Aorta (tissue), 5 donors: ENCODE measurements around the gene EPS8L2. TPM values are rescaled to one million over a fixed set of nuclear protein-coding genes. Genes with fewer than 3 reads are reported as not detected.

Experiments
- ATAC-seq: fragments of 200-7000 bp; cut with Tn5 transposase; one replicate; pipeline ENCODE4 v1.9.1; 2022; ENCODE audit warnings: moderate library complexity; ENCODE audit not compliant: low FRiP score
- DNase-seq, 2 donors: peaks; one replicate each; pipeline ENCODE4 v3.0.0-alpha.2; 2020
- H3K27ac ChIP-seq, 2 donors: one replicate each; pipeline ENCODE4 v1.5.1; 2013; ENCODE audit warnings: low read length in 2 of 2, mild to moderate bottlenecking in 2 of 2, moderate library complexity in 2 of 2, control low read depth in 1 of 2, inconsistent platforms in 1 of 2, low read depth in 1 of 2
- H3K27me3 ChIP-seq, 2 donors: one replicate each; pipeline ENCODE4 v1.6.1; 2013; ENCODE audit warnings: control low read depth in 1 of 2, low read length in 1 of 2, mild to moderate bottlenecking in 1 of 2, moderate library complexity in 1 of 2; ENCODE audit not compliant: insufficient read depth in 2 of 2, control insufficient read depth in 1 of 2
- H3K36me3 ChIP-seq, 2 donors: one replicate each; pipeline ENCODE4 v1.6.1; 2013; ENCODE audit warnings: control low read depth in 1 of 2, low read length in 1 of 2, mild to moderate bottlenecking in 1 of 2; ENCODE audit not compliant: insufficient read depth in 2 of 2, control insufficient read depth in 1 of 2
- H3K4me1 ChIP-seq, 2 donors: one replicate each; pipeline ENCODE4 v1.6.1; 2013; ENCODE audit warnings: low read length in 2 of 2, control low read depth in 1 of 2, mild to moderate bottlenecking in 1 of 2, moderate library complexity in 1 of 2; ENCODE audit not compliant: insufficient read depth in 2 of 2, control insufficient read depth in 1 of 2
- H3K4me3 ChIP-seq, 2 donors: one replicate each; pipeline ENCODE4 v1.5.1; 2013; ENCODE audit warnings: low read length in 2 of 2, control low read depth in 1 of 2, mild to moderate bottlenecking in 1 of 2
- H3K9me3 ChIP-seq: one replicate; pipeline ENCODE4 v1.6.1; 2013; ENCODE audit warnings: mild to moderate bottlenecking, low read length; ENCODE audit not compliant: control insufficient read depth
- WGBS, 2 donors: extraction: QIAGEN DNeasy Blood & Tissue Kit; methylation state at CpG; one replicate each; pipeline ENCODE4 v1.1.7; 2013; 5-methylcytosine and 5-hydroxymethylcytosine counted together
- intact Hi-C, 2 donors: fragments of 100-400 bp; cut with DNase I; formaldehyde crosslinking; loops; one replicate each; pipeline versions ENCODE4 v1.14.2 to v1.15.0; 2022
- long read RNA-seq, 2 donors: library from polyadenylated mRNA; unstranded; transcript quantifications; one replicate each; pipeline ENCODE4 v2.0.0, GENCODE V29; 2020 to 2021
- polyA plus RNA-seq, 2 donors: library from polyadenylated mRNA; stranded (reverse); fragments of 200-250 nt; gene quantifications; one replicate each; pipeline ENCODE4 v1.2.3, GENCODE V29; 2013
- total RNA-seq, 2 donors: library from RNA; stranded (reverse); fragmentation: NEBNext Ultra II Directional; extraction: Animal tissue kit (Norgen Biotek cat#: 25700); gene quantifications; one replicate each; pipeline ENCODE4 v1.2.1, GENCODE V29; 2021
- donor health status: healthy with polysubstance abuse.
- donor health status: Bipolar disorder and iron deficiency.
- donor health status: DM: no; HTN: no; CAD: no.
- donor health status: DM: no; HTN: no; CAD: no.
- donor health status: DM: yes; HTN: yes; CAD: no.

The EPS8L2 gene
- total RNA-seq (10 to 100 TPM; 41.0 to 45.1 TPM), polyA plus RNA-seq (100 to 1,000 TPM in 1 of 2 donors, 10 to 100 TPM in 1; 64.6 to 102 TPM)
- long read RNA-seq, donor 1, transcript EPS8L2-201 (21 exons, 3,148 nt) = major isoform, 11 of 61 reads
- long read RNA-seq, donor 1, transcript EPS8L2-218 (21 exons, 2,469 nt) = minor isoform, 5 of 61 reads
- long read RNA-seq, donor 1, partial matches to known transcripts = 28 of 61 reads
- long read RNA-seq, donor 1, other reads (novel, unspliced or antisense) = 9 of 61 reads
- long read RNA-seq, donor 2, transcript EPS8L2-201 (21 exons, 3,148 nt) = major isoform, 5 of 40 reads
- long read RNA-seq, donor 2, partial matches to known transcripts = 14 of 40 reads
- long read RNA-seq, donor 2, other reads (novel, unspliced or antisense) = 19 of 40 reads

DNA sequence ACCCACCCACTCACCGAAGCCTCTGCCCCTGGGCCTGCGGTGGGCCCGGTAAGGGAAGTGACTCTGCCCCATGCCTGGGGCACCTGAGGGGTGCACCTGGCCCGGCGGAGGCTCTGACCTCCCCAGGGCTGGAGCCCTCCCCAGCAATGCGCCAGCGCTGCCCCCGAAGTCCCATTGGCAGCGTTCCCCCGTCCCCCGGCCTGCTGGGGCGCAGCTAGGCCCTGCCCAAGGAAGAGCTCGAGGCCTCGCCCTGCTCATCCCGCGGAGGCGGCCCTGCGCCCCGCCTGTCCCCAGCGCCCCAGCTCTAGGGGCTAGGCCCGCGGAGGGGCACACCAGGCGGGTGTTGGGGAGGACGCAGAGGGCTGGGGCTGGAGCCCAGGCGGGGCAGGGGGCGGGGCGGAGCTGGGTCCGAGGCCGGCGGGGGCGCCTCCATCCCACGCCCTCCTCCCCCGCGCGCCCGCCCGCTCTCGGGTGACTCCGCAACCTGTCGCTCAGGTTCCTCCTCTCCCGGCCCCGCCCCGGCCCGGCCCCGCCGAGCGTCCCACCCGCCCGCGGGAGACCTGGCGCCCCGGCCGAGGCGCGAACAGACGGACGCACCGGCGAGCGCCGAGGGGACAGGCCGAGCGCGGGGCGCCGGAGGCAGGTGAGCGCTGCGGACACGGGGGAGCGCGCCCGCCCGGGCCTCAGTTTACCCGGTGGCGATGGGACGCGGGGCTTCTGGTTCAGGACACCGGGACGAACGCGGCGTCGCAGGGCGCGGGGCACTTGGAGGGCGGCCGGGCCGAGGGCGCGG lies at the start of gene EPS8L2:
EPS8L2 (plus strand) TSS at position 586 of the 793 bp plus-strand sequence. CDS start 3,177 bp downstream, outside the sequence.
- 12 to 13% methylated on average over 51 to 90 of the region's 90 CpGs for WGBS, 2 donors
- intact Hi-C loops = no loop called here
- Histone ChIP-seq H3K9me3 (no peaks in the 10 kb centered on the region), H3K27ac (peak within 1 kb of the TSS; percentile 58 to 71), H3K27me3 (no peaks in the 10 kb centered on the region), H3K4me3 (peak within 1 kb of the TSS; percentile 44 to 49), H3K36me3 (no peaks in the 10 kb centered on the region), H3K4me1 (no peaks in the 10 kb centered on the region)
- no peak for ATAC-seq
- DNase-seq = peak; percentile 61 to 80

DNA sequence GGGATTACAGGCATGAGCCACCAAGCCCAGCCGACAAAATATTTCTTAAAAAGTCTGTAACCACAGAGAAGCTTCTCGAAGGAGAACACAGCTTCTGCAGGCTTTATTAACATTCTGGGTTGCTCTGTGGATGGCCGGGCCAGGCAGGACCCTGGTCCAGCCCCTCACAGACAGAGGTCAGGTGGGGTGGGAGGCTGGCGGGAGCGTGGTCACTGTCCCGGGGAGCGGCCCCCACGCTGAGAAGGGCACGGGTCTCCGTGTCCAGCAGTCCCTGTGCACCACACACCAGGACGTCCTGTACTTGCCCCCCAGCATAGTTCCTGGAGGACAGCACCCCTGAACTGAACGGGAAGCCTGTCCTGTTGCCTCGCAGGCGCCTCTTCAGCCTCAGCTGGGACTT lies 49.6 kb upstream of the EPS8L2 start:
- no peak overlapping the region for H3K27ac ChIP-seq
- intact Hi-C loops = no loop called here
- no peaks in the 10 kb centered on the region for H3K4me1 ChIP-seq
- no peak for DNase-seq
- no peaks in the 10 kb centered on the region for H3K9me3 ChIP-seq
- WGBS, 2 donors = 89 to 90% methylated on average over 14 of the region's 14 CpGs
- H3K4me3 ChIP-seq = no peak overlapping the region
- H3K36me3 ChIP-seq = peaks cover 0 to 5% of the 10 kb centered on the region in 2 donors
- ATAC-seq = no peak
- H3K27me3 ChIP-seq = no peaks in the 10 kb centered on the region

DNA sequence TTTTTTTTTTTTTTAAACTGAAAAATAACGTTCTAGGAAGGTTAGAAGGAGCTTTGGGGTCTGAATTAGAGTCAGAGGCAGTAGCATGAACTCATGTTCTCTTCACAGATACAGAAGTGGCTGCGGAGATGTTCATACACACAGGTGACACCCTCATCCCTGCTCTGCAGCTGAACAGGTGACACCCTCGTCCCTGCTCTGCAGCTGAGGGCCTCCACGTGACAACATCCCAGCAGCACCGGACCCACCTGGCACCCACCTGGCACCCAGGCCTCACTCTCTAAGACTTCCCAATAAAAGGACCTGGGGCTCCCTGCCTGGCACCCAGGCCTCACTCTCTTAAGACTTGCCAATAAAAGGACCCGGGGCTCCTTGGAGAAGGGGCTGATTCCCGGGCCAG lies 49.2 kb upstream of the EPS8L2 start:
- H3K36me3 ChIP-seq = peaks cover 0 to 5% of the 10 kb centered on the region in 2 donors

DNA sequence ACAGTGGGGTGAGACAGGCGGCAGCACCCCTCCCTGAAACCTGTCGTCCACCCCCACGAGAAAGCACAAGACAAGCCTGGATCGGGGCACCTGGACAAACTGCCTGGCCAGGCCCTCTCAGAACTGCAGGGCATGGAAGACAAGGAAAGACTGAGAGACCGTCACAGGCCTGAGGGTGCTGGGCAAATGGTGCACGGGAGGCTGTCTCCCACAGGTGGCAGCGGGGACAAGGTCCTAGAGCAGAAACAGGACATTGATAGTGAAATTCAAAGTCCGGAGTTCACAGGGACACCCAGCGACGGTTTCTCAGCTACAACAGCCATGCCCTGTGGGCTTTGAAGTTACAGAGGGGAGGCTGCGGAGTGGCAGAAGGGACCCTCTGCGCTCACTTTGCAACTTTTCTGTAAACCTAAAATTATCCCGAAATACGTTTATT lies 48.3 kb upstream of the EPS8L2 start:
- Histone ChIP-seq H3K9me3 (no peaks in the 10 kb centered on the region), H3K27me3 (no peaks in the 10 kb centered on the region), H3K27ac (no peak overlapping the region), H3K4me3 (no peak overlapping the region), H3K4me1 (no peaks in the 10 kb centered on the region), H3K36me3 (peaks cover 0 to 5% of the 10 kb centered on the region in 2 donors)
- WGBS, 2 donors = 89% methylated on average over 14 of the region's 14 CpGs
- intact Hi-C loops = no loop called here
- DNase-seq = no peak
- ATAC-seq = no peak

More for the DNA sequence above, 49.2 kb upstream of the EPS8L2 start:
- H3K4me3 ChIP-seq = no peak overlapping the region
- intact Hi-C loops = no loop called here
- WGBS, 2 donors = 80 to 82% methylated on average over 7 of the region's 7 CpGs
- no peaks in the 10 kb centered on the region for H3K9me3 ChIP-seq
- DNase-seq (no peak), ATAC-seq (no peak)
- H3K4me1 ChIP-seq = no peaks in the 10 kb centered on the region
- H3K27me3 ChIP-seq = no peaks in the 10 kb centered on the region
- H3K27ac ChIP-seq = no peak overlapping the region

DNA sequence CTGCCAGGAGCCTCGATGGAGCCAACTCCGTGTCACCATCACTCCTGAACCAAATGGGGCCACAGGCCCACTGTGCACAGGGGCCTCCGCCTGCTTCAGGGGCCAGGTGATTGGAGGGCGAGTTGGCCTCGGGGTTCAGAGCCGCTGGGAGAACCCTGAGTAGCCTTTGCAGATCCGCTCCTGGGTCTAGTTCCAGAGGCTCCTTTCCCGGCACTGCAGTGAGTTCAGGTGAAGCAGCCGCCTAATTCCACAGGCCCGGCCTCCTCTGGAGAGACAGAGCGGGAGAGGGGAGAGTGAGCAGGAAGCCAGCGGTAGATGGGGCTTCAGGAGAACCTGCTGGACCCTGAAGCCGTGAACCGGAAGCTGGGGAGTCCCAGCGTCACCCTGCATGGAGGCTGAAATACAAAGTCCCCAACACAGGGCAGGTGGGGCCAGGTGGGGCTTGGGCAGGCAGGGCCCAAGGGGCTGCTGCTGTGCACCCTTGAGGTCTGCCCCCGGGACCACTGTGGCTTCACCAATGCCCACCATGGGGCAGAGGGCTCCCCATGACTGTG lies 46.4 kb upstream of the EPS8L2 start:
- DNase-seq (peak in 1 of 2 donors; percentile 30), ATAC-seq (no peak)
- Histone ChIP-seq H3K27me3 (no peaks in the 10 kb centered on the region), H3K36me3 (peaks cover 0 to 5% of the 10 kb centered on the region in 2 donors), H3K9me3 (no peaks in the 10 kb centered on the region), H3K4me3 (no peak overlapping the region), H3K4me1 (no peaks in the 10 kb centered on the region), H3K27ac (no peak overlapping the region)
- 91 to 92% methylated on average over 16 of the region's 16 CpGs for WGBS, 2 donors
- intact Hi-C loops = loop anchor here in 1 of 2 donors (5.0 kb wide), 1 partner anchor 103 kb away; no protein-coding TSS in a partner anchor

DNA sequence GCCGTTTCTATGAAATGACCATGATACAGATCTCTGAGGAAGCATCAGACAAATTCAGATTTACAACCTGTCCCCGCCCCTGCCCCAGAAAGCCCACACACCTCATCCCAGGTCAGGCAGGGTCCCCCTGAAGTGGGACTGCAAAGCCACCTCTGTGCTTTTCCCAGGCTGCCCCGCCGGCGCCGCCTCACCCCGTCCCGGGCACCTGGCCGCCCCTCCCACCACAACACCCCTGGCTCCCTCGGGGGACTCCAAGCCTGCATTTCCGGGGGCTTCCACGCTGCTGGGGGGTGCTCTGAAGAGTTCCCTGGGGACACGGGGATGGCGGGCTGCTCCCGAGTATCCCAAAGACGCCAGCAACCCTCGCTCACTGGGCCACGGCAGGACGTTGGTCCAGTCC lies 45.8 kb upstream of the EPS8L2 start:
- peak in 1 of 2 donors; percentile 32 for DNase-seq
- no peaks in the 10 kb centered on the region for H3K4me1 ChIP-seq
- H3K9me3 ChIP-seq = no peaks in the 10 kb centered on the region
- no peak for ATAC-seq
- intact Hi-C loops = loop anchor here in 1 of 2 donors (5.0 kb wide), 1 partner anchor 102 kb away; no protein-coding TSS in a partner anchor
- 88 to 89% methylated on average over 19 of the region's 19 CpGs for WGBS, 2 donors
- no peaks in the 10 kb centered on the region for H3K27me3 ChIP-seq
- no peak overlapping the region for H3K27ac ChIP-seq
- H3K4me3 ChIP-seq = no peak overlapping the region
- H3K36me3 ChIP-seq = peaks cover 0 to 5% of the 10 kb centered on the region in 2 donors

DNA sequence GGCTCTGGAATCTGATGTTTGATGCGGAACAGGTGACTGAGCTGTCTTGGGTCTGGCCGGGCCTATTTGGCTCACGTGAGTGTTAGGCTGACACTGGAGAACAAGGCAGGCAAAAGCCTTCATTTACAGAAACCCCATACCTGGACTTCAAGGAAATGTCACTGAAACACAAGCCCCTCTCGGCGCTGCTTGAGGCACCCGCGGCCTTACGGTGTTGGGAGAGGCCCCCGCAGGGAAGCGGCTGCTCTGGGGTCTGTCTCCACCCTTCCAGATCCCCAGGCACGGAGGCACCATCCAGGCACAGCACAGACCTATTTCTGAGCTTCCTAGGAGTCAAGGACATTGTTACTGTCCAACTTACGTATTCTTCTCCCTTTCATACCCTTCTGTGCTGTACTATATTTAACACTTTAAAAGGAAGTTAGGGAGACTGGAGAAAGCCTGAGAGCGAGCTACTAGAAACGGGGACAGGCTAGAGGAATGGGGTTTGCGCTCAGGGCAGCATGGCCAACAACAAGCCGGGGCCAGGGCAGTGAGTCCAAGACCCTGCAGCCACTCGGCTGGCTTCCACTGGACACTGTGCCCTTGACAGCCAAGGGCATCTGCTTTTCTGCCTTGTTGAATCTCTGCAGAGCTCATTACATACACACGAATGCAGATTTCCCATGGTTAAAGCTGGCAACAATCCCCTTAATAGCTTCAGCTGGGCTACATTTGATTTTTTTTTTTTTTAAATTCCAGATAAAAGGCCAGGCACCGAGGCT lies 45.2 kb upstream of the EPS8L2 start:
- DNase-seq (peak in 1 of 2 donors; percentile 27), ATAC-seq (no peak)
- H3K36me3 ChIP-seq = peaks cover 0 to 5% of the 10 kb centered on the region in 2 donors
- no peak overlapping the region for H3K27ac ChIP-seq
- H3K4me1 ChIP-seq = no peaks in the 10 kb centered on the region
- no peak overlapping the region for H3K4me3 ChIP-seq
- H3K27me3 ChIP-seq = no peaks in the 10 kb centered on the region
- 91% methylated on average over 19 of the region's 19 CpGs for WGBS, 2 donors
- no peaks in the 10 kb centered on the region for H3K9me3 ChIP-seq
- intact Hi-C loops = loop anchor here in 1 of 2 donors (5.0 kb wide), 1 partner anchor 101 kb away; no protein-coding TSS in a partner anchor
